LNCAP (cell line): ENCODE data around the gene SYNJ2.

ENCODE experiments used
- TF ChIP-seq, protein P1 (sequence below): fragments of 450-650 bp; IDR thresholded peaks from 2 replicates; pipeline ENCODE4 v1.5.1; 2017; ENCODE audit warnings: mild to moderate bottlenecking

Gene SYNJ2

DNA sequence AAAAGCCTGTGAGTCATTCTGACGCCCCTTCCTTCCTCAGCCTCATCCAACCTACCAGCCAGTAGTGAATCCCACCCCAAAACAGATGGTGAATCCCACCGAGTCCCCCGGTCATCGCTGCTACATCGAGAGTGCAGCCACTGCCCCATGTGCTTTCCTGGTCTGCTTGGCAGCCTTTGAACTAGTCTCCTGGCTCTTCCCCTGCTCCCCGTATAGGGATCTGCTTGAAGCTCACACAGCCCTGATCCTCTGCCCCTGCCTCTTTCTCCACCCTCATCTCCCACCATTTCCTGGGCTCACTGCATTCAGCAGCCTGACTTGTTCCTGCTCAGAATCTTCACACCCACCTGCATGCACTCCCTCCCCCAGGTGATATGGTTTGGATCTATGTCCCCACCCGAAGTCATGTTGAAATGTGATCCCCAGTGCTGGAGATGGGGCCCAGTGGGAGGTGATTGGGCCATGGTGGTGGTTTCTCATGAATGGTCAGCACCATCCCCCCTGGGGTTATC lies 14.6 kb downstream of the SYNJ2 start:
- TF ChIP-seq, protein P1, sequence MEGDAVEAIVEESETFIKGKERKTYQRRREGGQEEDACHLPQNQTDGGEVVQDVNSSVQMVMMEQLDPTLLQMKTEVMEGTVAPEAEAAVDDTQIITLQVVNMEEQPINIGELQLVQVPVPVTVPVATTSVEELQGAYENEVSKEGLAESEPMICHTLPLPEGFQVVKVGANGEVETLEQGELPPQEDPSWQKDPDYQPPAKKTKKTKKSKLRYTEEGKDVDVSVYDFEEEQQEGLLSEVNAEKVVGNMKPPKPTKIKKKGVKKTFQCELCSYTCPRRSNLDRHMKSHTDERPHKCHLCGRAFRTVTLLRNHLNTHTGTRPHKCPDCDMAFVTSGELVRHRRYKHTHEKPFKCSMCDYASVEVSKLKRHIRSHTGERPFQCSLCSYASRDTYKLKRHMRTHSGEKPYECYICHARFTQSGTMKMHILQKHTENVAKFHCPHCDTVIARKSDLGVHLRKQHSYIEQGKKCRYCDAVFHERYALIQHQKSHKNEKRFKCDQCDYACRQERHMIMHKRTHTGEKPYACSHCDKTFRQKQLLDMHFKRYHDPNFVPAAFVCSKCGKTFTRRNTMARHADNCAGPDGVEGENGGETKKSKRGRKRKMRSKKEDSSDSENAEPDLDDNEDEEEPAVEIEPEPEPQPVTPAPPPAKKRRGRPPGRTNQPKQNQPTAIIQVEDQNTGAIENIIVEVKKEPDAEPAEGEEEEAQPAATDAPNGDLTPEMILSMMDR = no peak

DNA sequence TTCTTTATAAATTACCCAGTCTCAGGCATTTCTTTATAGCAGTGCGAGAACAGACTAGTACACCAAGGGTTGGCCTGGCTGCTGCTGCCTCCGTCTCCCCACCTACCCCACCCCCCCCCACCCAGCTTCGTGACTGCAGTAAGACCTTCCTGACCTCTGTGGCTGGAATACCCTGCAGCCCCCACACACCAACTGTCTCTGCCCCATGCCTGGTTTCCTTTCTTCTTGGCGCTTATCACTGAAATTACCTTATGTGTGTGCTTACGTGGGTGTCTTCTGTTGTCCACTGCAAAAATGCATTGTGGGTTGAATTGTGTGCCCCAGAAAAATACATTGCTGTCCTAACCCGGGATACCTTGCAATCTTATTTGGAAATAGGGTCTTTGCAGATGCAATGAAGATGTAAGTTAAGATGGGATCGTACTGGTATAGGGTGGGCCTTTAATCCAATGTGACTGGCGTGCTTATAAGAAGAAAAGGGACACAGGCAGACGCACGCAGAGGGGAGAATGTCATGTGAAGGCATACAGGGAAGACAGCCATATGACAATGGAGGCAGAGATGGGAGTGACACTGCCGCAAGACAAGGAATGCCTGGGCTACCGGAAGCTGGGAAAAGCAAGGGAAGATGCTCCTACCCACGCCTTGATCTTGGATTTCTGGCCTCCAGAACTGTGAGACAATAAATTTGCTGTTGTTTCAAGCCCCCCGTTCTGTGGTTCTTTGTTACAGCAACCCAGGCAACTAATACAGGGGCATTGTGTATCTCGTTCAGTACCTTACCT lies 15.4 kb downstream of the SYNJ2 start:
- TF ChIP-seq, protein P1 = no peak

DNA sequence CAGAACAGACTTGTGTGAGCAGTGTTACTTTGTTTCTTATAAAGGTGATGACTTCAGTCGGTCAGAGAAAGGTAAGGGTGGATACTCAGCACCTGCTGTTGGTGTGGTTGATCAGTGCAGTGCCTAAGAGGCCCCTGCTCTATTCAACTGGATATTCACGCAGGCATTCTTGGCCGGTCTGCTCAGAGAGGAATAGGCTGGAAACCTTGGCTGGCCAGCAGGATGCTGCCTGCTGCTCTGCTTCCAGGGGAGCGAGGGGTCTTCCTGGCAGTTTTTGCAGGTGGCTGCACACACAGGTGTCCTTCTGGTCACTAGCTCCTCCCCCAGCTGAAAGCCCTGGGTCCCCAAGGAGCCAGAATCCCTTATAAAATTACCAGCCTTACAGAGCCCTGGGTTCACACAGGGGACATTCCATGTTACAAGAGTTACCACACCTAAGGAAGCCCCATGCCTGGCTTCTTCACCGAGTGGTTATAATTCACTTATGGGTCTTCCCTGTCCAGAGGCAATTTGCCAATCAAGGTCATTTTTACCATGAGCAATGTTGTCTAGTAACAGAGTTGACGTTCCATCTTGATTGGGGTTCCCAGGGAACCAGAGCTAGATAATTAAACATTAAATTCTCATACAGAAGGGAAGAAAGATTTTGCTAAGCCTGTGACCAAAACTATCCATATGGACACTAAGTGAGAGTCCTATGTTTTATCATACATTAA lies 16.4 kb downstream of the SYNJ2 start:
- TF ChIP-seq, protein P1 = no peak

DNA sequence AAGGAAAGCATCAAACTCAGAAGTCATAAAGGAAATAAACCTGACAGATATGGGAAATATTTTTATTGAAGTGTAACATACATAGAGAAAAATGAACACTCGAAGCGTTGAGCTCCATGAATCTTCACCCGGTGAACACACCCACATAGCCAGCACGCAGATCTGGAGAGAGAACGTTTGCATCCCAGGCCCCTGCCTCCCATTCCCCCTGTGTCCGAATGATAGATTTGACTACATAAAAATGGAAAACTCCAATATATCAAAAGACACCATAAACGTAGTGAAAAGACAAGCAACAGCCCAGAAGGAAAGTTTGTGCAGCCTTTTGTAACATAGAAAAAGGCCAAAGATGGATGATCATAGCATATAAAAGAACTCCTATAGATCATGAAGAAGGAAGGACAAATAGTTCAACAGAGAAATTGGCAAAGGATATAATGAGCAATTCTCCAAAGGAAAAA lies 17.1 kb downstream of the SYNJ2 start:
- TF ChIP-seq, protein P1 = no peak

DNA sequence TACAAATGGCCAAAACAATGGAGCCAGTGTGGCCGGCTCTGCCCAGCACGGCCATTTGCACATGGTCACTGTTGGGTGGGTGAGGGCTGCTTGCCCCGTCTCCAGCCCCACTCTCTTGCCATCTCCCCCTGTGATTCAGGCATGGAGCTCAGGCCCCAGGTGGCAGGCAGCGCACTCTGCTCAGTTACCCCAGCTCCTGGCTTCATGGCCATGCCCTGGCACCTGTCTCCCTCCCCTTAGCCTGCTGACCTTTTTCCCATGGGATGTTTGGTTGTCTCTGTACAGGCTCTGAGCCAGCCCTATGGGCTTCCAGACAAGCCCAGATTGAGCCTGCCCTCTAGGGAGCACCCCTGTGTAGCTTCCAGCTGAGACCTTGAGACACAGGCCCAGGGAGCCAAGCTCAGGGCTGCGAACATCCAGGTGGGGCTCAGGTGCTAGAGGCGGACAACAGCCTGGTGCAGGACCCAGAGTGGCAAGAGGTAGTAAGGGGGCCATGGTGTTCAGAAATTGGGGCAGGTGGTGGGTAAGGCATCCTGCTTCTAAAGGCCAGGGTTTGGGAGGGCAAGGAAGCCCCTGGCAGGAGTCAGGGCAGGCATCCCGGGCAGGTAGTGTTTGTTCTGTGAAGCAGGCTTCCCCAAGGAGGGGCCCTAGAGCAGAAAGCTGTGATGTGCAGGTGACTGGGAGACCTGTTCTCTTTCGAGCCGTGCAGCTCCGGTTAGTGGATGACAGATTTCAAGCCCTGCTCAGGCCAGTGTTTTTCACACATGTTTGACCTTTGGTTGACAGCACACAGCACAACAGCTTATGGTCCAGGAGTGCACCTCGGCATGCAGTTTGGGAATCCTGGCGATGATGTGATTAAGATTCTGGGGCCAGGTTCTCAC lies 17.7 kb downstream of the SYNJ2 start:
- TF ChIP-seq, protein P1 = no peak

DNA sequence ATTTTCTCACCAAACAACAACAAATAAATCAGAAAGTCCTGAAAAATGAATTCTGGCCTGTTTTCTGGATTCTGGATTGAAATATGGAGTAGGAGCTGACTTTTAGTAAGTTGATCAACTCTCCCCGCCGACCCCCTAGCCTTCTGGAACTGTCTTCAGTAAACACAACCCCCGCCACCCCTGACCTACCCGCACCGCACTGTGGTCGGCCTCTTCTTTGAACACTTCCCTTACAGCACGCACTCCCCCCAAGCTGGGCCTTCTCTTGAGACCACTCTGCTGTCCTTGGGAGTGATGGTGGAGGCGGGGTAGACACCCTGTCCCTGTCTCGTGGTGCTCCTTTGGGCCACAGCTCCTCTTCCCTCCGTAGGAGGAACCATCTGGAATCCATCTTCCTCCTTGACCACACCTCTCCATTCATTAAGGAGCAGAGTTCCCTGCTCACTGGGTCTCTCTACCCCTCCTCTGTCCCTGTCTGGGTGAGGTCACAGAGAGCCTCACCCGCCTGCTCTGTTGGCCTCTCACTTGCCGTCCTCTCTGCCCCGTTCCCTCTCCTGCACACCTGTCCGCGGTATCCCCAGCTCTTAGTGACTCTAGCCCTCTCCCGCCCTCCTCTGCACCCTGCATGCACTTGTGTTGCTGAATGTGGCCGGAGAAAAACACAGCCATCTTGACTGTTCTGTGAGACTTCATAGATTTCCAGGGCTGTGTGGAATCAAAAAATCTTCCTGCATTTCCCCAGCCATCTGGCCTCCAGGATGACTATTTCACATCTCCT lies 19.1 kb downstream of the SYNJ2 start:
- TF ChIP-seq, protein P1 = no peak
